ENCODE results near the gene ARSG.

DNA sequence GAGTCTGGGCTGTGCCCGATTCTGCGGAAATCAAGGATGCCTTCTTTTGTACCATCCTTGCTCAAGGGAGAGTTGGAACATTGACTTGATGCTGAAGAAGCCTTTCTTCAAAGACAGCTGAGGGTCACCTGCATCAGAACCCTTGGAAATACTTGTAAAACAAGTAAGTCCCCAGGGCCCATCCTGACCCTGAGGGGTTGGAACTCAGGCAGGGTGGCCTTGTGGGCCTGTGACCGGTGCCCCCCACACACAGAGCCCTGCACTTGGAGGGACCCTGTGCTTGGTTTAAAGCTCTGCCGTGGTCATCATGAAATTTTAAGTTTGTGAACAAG lies 109.1 kb downstream of the ARSG start:
- TF ChIP-seq CTCF (IDR thresholded peaks at IDR 0.05) (no peak), POLR2A (IDR thresholded peaks at IDR 0.05) (no peak)
